Trophoblast cell (in vitro differentiated cells and primary cell): ENCODE data around the gene CCT4.

ENCODE experiments used
- DNase-seq, 2 donors: peaks; one replicate each; pipeline ENCODE4 v3.0.0-alpha.2; 2016
- H2AFZ ChIP-seq: 2 replicates; pipeline ENCODE4 v1.6.1; 2013; ENCODE audit warnings: low read length, moderate library complexity, mild to moderate bottlenecking; ENCODE audit not compliant: insufficient read depth, poor library complexity
- H2AK5ac ChIP-seq: 2 replicates; pipeline ENCODE4 v1.6.1; 2013; ENCODE audit warnings: mild to moderate bottlenecking, low read length
- H2BK120ac ChIP-seq: 2 replicates; pipeline ENCODE4 v1.6.1; 2013; ENCODE audit warnings: low read length, mild to moderate bottlenecking, moderate library complexity; ENCODE audit not compliant: insufficient read depth, poor library complexity
- H2BK12ac ChIP-seq: 2 replicates; pipeline ENCODE4 v1.6.1; 2013; ENCODE audit warnings: mild to moderate bottlenecking, low read length, moderate library complexity
- H2BK5ac ChIP-seq: 2 replicates; pipeline ENCODE4 v1.6.1; 2013; ENCODE audit warnings: low read length, low read depth, moderate library complexity, mild to moderate bottlenecking; ENCODE audit not compliant: poor library complexity
- H3K14ac ChIP-seq: 2 replicates; pipeline ENCODE4 v1.6.1; 2013; ENCODE audit warnings: mild to moderate bottlenecking, low read length
- H3K18ac ChIP-seq: 2 replicates; pipeline ENCODE4 v1.6.1; 2013; ENCODE audit warnings: mild to moderate bottlenecking, low read length
- H3K23ac ChIP-seq: 2 replicates; pipeline ENCODE4 v1.6.1; 2013; ENCODE audit warnings: low read length
- H3K27ac ChIP-seq: 2 replicates; pipeline ENCODE4 v1.5.1; 2013; ENCODE audit warnings: low read depth, mild to moderate bottlenecking, inconsistent platforms, low read length, moderate library complexity
- H3K27me3 ChIP-seq: 2 replicates; pipeline ENCODE4 v1.6.1; 2013; ENCODE audit warnings: inconsistent platforms, mild to moderate bottlenecking, low read length, moderate library complexity; ENCODE audit not compliant: insufficient read depth
- H3K36me3 ChIP-seq, 2 experiments: 1 replicate in 1 of 2; 2 replicates in 1 of 2; pipeline ENCODE4 v1.6.1; 2013; ENCODE audit warnings: low read length in 2 of 2, mild to moderate bottlenecking in 2 of 2, moderate library complexity in 1 of 2; ENCODE audit not compliant: insufficient read depth in 2 of 2, control insufficient read depth in 1 of 2
- H3K4ac ChIP-seq: 2 replicates; pipeline ENCODE4 v1.6.1; 2013; ENCODE audit warnings: low read depth, mild to moderate bottlenecking, low read length, moderate library complexity
- H3K4me1 ChIP-seq, 2 experiments: 1 replicate in 1 of 2; 2 replicates in 1 of 2; pipeline ENCODE4 v1.6.1; 2013; ENCODE audit warnings: low read length in 2 of 2, mild to moderate bottlenecking in 2 of 2, moderate library complexity in 1 of 2; ENCODE audit not compliant: insufficient read depth in 2 of 2, control insufficient read depth in 1 of 2
- H3K4me2 ChIP-seq: 2 replicates; pipeline ENCODE4 v1.6.1; 2013; ENCODE audit warnings: inconsistent platforms, mild to moderate bottlenecking, low read length, moderate library complexity
- H3K4me3 ChIP-seq: 2 replicates; pipeline ENCODE4 v1.5.1; 2013; ENCODE audit warnings: mild to moderate bottlenecking, low read depth, low read length, inconsistent platforms
- H3K79me1 ChIP-seq: one replicate; pipeline ENCODE4 v1.6.1; 2013; ENCODE audit warnings: low read length
- H3K79me2 ChIP-seq: 2 replicates; pipeline ENCODE4 v1.6.1; 2013; ENCODE audit warnings: low read length, mild to moderate bottlenecking; ENCODE audit not compliant: control insufficient read depth, insufficient read depth, poor library complexity
- H3K9ac ChIP-seq: 2 replicates; pipeline ENCODE4 v1.6.1; 2013; ENCODE audit warnings: mild to moderate bottlenecking, low read length
- H3K9me3 ChIP-seq: 2 replicates; pipeline ENCODE4 v1.6.1; 2013; ENCODE audit warnings: low read depth, mild to moderate bottlenecking, control low read depth, inconsistent platforms, low read length; ENCODE audit not compliant: insufficient read depth
- H4K12ac ChIP-seq: 2 replicates; pipeline ENCODE4 v1.6.1; 2013; ENCODE audit warnings: low read depth, mild to moderate bottlenecking, low read length, moderate library complexity
- H4K8ac ChIP-seq: 2 replicates; pipeline ENCODE4 v1.6.1; 2013; ENCODE audit warnings: low read depth, mild to moderate bottlenecking, low read length, moderate library complexity
- H4K91ac ChIP-seq: one replicate; pipeline ENCODE4 v1.6.1; 2013; ENCODE audit warnings: low read depth, mild to moderate bottlenecking, low read length, moderate library complexity
- WGBS: extraction: QIAGEN DNeasy Blood & Tissue Kit; methylation state at CpG from one replicate; pipeline ENCODE4 v1.1.7; 2013; ENCODE audit warnings: missing lambda C conversion rate; ENCODE audit not compliant: insufficient read length, insufficient coverage; ENCODE audit errors: extremely low coverage; 5-methylcytosine and 5-hydroxymethylcytosine counted together

Gene CCT4

GRCh38 chr2:61906186-61906470, 17.7 kb upstream of the CCT4 start:
- Histone ChIP-seq H3K27ac (no peak overlapping the region), H3K79me2 (peaks cover 2% of the 10 kb centered on the region), H3K14ac (no peak overlapping the region)

GRCh38 chr2:61905372-61906185, 17.1 kb upstream of the CCT4 start, which contains the start of gene COMMD1:
TSS of gene COMMD1 (plus strand) at chr2:61905674. CDS start at chr2:61905679, 5 bp downstream.
- Histone ChIP-seq H3K4ac (peak within 1 kb of the TSS; percentile 34), H3K4me1 (no peaks in the 10 kb centered on the region), H3K18ac (peak within 1 kb of the TSS; percentile 32), H2BK5ac (no peak within 1 kb of the TSS), H2AFZ (peak within 1 kb of the TSS; percentile 72), H3K79me1 (peaks cover 4% of the 10 kb centered on the region), H3K14ac (peak within 1 kb of the TSS; percentile 79), H3K27ac (no peak within 1 kb of the TSS), H3K4me2 (peak within 1 kb of the TSS; percentile 98), H4K8ac (peak within 1 kb of the TSS; percentile 87), H3K23ac (no peak within 1 kb of the TSS), H3K9ac (peak within 1 kb of the TSS; percentile 96), H2BK12ac (no peak within 1 kb of the TSS), H2AK5ac (no peak within 1 kb of the TSS), H3K9me3 (no peaks in the 10 kb centered on the region), H3K79me2 (peaks cover 2% of the 10 kb centered on the region), H3K36me3 (no peaks in the 10 kb centered on the region), H2BK120ac (no peak within 1 kb of the TSS), H4K12ac (peak within 1 kb of the TSS; percentile 73), H3K4me3 (peak within 1 kb of the TSS; percentile 89), H4K91ac (peak within 1 kb of the TSS; percentile 63), H3K27me3 (no peaks in the 10 kb centered on the region)
- DNase-seq, result peak; percentile 58 to 73
- no CpG with 5 or more reads among the region's 33 CpGs for WGBS

More at GRCh38 chr2:61906186-61906470, 17.7 kb upstream of the CCT4 start:
- Histone ChIP-seq H2AK5ac (no peak overlapping the region), H3K27me3 (no peaks in the 10 kb centered on the region), H3K23ac (no peak overlapping the region), H4K12ac (no peak overlapping the region), H3K4me3 (peak overlapping the region; percentile 89), H2BK5ac (no peak overlapping the region), H2AFZ (peak overlapping the region; percentile 72), H3K79me1 (peaks cover 4% of the 10 kb centered on the region), H3K36me3 (no peaks in the 10 kb centered on the region), H3K9me3 (no peaks in the 10 kb centered on the region), H3K9ac (peak overlapping the region; percentile 96), H3K4me1 (no peaks in the 10 kb centered on the region), H3K4me2 (peak overlapping the region; percentile 98), H4K91ac (no peak overlapping the region), H2BK120ac (no peak overlapping the region), H3K4ac (no peak overlapping the region), H3K18ac (no peak overlapping the region), H4K8ac (no peak overlapping the region), H2BK12ac (no peak overlapping the region)
- DNase-seq, result no peak
- WGBS, result no CpG with 5 or more reads among the region's 6 CpGs

- peaks cover under 1% of the 10 kb centered on the region for H3K79me1 ChIP-seq
- H4K91ac ChIP-seq, result no peak overlapping the region
- no peak overlapping the region for H4K12ac ChIP-seq
- no peak overlapping the region for H2BK5ac ChIP-seq
- H3K4me3 ChIP-seq, result no peak overlapping the region
- H3K18ac ChIP-seq, result no peak overlapping the region
- DNase-seq, result peak; percentile 81 to 92
- H3K9me3 ChIP-seq, result no peaks in the 10 kb centered on the region
- no peak overlapping the region for H2AK5ac ChIP-seq
- WGBS, result no CpG with 5 or more reads among the region's 1 CpG
- H4K8ac ChIP-seq, result no peak overlapping the region
- H3K14ac ChIP-seq, result no peak overlapping the region
- H3K4me2 ChIP-seq, result no peak overlapping the region
- H3K4ac ChIP-seq, result no peak overlapping the region
- no peak overlapping the region for H3K9ac ChIP-seq
- no peak overlapping the region for H3K23ac ChIP-seq
- no peaks in the 10 kb centered on the region for H3K79me2 ChIP-seq
- no peak overlapping the region for H3K27ac ChIP-seq
- H3K27me3 ChIP-seq, result no peaks in the 10 kb centered on the region
- no peak overlapping the region for H2BK120ac ChIP-seq
- no peak overlapping the region for H2BK12ac ChIP-seq
- no peaks in the 10 kb centered on the region for H3K36me3 ChIP-seq
- no peak overlapping the region for H2AFZ ChIP-seq
- H3K4me1 ChIP-seq, result no peaks in the 10 kb centered on the region
These were observed 11.8 kb upstream of the CCT4 start for GRCh38 chr2:61900281-61900680.

GRCh38 chr2:61898810-61899209, 10.4 kb upstream of the CCT4 start:
- Histone ChIP-seq H3K4me1 (no peaks in the 10 kb centered on the region), H3K18ac (no peak overlapping the region), H3K9ac (no peak overlapping the region)

More at GRCh38 chr2:61898810-61899209, 10.4 kb upstream of the CCT4 start:
- no peaks in the 10 kb centered on the region for H3K79me2 ChIP-seq
- H3K4me2 ChIP-seq, result no peak overlapping the region
- no CpG with 5 or more reads among the region's 2 CpGs for WGBS
- H2AK5ac ChIP-seq, result no peak overlapping the region
- no peak overlapping the region for H4K12ac ChIP-seq
- H3K27me3 ChIP-seq, result no peaks in the 10 kb centered on the region
- no peak overlapping the region for H4K8ac ChIP-seq
- no peaks in the 10 kb centered on the region for H3K79me1 ChIP-seq
- no peaks in the 10 kb centered on the region for H3K9me3 ChIP-seq
- H2AFZ ChIP-seq, result no peak overlapping the region
- no peak overlapping the region for H3K14ac ChIP-seq
- H3K23ac ChIP-seq, result no peak overlapping the region
- H3K4me3 ChIP-seq, result no peak overlapping the region
- H2BK120ac ChIP-seq, result no peak overlapping the region
- DNase-seq, result no peak
- H3K27ac ChIP-seq, result no peak overlapping the region
- H3K4ac ChIP-seq, result no peak overlapping the region
- no peaks in the 10 kb centered on the region for H3K36me3 ChIP-seq
- H2BK12ac ChIP-seq, result no peak overlapping the region
- no peak overlapping the region for H2BK5ac ChIP-seq
- H4K91ac ChIP-seq, result no peak overlapping the region
